Activated T-cell treated with anti-CD3 and anti-CD28 coated beads, Interleukin-2, amount 50 U/mL, for 4 hours (primary cell): Measurements from ENCODE around the gene YPEL4. TPM values are rescaled to one million over a fixed set of nuclear protein-coding genes. Genes with fewer than 3 reads are reported as not detected.
"Not testable (repeated sequence)": the region's sequence is repeated elsewhere in the genome, so short reads cannot be mapped to it uniquely, and the experiment has no call there.

Experiments
- ATAC-seq, 2 donors: fragments of 200-7000 bp; cut with Tn5 transposase; one replicate each; pipeline ENCODE4 v1.10.0; 2021
- DNase-seq: peaks from one replicate; pipeline ENCODE4 v3.0.0-alpha.2; 2020
- H3K27me3 Mint-ChIP-seq: one replicate; pipeline ENCODE4 v1.8.0; 2021; ENCODE audit warnings: low read depth, mixed read lengths
- H3K36me3 Mint-ChIP-seq: one replicate; pipeline ENCODE4 v1.8.0; 2022; ENCODE audit warnings: mixed read lengths; ENCODE audit not compliant: insufficient read depth
- H3K4me1 Mint-ChIP-seq: one replicate; pipeline ENCODE4 v1.8.0; 2021; ENCODE audit warnings: low read depth, mixed read lengths
- H3K4me3 Mint-ChIP-seq: one replicate; pipeline ENCODE4 v1.8.0; 2021; ENCODE audit warnings: mild to moderate bottlenecking, moderate library complexity, mixed read lengths
- H3K9me3 Mint-ChIP-seq: one replicate; pipeline ENCODE4 v1.8.0; 2021; ENCODE audit warnings: mixed read lengths
- total RNA-seq, 3 donors: library from RNA; stranded (reverse); gene quantifications; one replicate each; pipeline ENCODE4 v1.2.1, GENCODE V29; 2021

YPEL4 gene, protein sequence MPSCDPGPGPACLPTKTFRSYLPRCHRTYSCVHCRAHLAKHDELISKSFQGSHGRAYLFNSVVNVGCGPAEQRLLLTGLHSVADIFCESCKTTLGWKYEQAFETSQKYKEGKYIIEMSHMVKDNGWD
- under 1 TPM in 1 of 3 donors, not detected in 2; 0.05 TPM for total RNA-seq

DNA sequence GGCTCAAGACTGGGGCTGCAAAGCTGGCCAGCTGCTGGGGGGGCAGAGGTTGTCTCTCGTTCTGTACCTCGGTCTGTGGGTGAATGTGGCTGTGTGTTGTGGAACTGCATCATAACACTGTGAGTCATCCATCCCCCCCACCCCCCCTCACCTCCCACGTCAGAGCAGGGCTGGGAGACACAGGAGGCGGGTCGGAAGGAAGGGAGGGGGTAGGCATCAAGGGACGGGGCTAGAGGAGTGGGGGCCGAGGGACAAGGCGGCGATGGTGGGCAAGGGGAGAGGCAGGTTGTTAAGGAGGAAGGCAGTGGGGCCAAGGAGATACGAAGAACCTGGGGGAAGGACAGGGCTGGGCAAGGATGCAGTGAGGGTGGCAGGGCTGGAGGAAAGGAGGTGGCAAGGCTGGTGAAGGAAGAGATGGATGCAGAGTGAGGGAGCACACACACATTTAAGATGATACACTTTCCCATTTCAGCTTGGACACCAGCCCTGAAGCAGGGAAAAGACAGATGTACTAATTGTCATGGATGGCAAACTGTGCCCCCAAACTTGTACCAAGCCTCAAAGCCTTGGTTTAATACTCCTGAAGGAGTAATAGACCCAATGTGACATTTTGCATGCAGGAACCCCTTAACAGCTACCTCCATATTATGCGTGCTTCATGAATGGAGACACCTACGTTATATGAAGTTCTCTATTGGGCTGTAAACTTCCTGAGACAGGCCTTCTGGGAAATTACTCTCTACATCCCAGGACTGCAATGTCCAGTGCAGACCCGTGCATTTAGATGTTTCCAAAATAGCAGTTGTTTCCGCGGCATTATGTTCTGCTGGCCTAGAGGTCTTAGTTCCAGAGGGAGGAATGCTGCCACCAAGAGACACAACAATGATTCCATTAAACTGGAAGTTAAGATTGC lies at the start of gene YPEL4:
YPEL4 (minus strand) TSS at position 87 of the 913 bp plus-strand sequence. CDS start 2,805 bp downstream, outside the sequence.
- Mint-ChIP-seq H3K36me3 (no peaks in the 10 kb centered on the region), H3K4me1 (peaks cover 47% of the 10 kb centered on the region), H3K4me3 (peak within 1 kb of the TSS; percentile 79), H3K9me3 (no peaks in the 10 kb centered on the region), H3K27me3 (peaks cover 42% of the 10 kb centered on the region)
- peak; percentile 81 to 84 for ATAC-seq
- DNase-seq, result peak; percentile 59

DNA sequence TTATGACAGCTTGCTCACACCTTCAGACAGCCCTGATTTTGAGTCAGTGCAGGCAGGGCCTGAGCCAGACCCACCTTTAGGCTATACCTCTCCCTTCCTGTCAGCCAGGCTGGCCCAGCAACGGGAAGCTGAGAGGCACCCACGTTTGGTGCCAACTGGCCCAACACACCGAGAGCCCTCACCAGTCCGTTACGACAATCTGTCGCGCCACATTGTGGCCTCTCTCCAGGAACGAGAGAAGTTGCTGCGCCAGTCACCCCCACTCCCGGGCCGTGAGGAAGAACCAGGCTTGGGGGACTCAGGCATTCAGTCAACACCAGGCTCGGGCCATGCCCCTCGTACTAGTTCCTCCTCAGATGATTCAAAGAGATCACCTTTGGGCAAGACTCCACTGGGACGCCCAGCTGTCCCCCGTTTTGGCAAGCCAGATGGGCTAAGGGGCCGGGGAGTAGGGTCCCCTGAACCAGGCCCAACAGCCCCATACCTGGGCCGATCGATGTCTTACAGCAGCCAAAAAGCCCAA lies 49.2 kb upstream of the YPEL4 start:
- no peak for DNase-seq
- Mint-ChIP-seq H3K36me3 (peaks cover 40% of the 10 kb centered on the region), H3K9me3 (no peaks in the 10 kb centered on the region), H3K4me3 (no peak overlapping the region), H3K27me3 (no peaks in the 10 kb centered on the region), H3K4me1 (no peaks in the 10 kb centered on the region)
- ATAC-seq, result no peak

DNA sequence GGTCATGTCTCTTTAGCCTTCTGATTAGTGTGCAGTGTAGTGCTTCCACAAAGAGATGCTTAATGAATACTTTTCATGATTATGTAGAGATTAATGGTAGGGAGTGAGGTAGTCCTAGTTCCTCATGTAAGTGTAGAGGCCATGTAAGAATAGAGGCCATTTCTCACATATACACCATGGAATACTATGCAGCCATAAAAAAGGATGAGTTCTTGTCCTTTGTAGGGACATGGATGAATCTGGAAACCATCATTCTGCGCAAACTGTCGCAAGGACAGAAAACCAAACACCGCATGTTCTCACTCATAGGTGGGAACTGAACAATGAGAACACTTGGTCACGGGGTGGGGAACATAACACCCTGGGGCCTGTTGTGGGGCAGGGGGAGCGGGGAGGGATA lies 40.8 kb upstream of the YPEL4 start:
- DNase-seq, H3K4me3 Mint-ChIP-seq, ATAC-seq, H3K9me3 Mint-ChIP-seq, H3K4me1 Mint-ChIP-seq, H3K27me3 Mint-ChIP-seq: not testable (repeated sequence)
- peaks cover 27% of the 10 kb centered on the region for H3K36me3 Mint-ChIP-seq

DNA sequence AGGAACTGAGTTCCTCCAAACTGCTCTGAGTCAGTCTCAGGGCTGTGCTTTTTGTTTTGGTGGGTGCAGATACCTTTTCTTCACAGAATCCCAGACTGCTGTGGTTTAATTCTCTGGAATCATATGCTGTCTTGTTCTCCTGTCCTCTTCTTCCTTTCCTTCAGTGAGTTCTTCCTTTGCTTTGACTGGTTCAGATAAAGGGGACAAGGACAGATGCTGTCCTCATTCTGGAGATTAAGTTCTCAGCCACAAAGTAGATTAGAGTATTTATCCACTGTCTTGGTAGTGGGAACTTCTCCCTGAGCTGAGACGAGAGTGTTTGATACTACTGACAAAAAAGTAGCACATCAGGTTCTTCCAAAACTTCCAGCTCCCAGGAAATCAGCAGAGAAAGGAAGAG lies 31.5 kb upstream of the YPEL4 start:
- DNase-seq (no peak), ATAC-seq (no peak)
- peaks cover 38% of the 10 kb centered on the region for H3K36me3 Mint-ChIP-seq
- no peak overlapping the region for H3K4me3 Mint-ChIP-seq
- H3K4me1 Mint-ChIP-seq, result peaks cover 48% of the 10 kb centered on the region
- H3K27me3 Mint-ChIP-seq, result no peaks in the 10 kb centered on the region
- H3K9me3 Mint-ChIP-seq, result no peaks in the 10 kb centered on the region

DNA sequence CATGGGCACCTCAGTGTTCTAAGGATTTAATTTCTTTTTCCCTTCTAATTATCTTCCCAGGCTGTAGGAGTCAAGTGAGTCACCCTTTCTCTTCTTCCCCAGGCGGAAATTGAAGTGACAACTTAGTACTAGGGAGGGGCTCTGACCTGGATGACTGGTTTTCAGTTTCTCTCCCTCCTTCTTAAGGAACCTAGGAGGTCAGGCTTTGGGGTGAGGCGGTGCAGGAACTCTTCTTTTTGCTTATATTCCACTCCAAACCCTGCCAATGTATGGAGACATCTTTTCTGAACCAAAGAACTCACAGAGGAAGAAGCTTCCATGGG lies 30.8 kb upstream of the YPEL4 start:
- ATAC-seq, result peak; percentile 75 to 76
- Mint-ChIP-seq H3K27me3 (no peaks in the 10 kb centered on the region), H3K4me1 (peaks cover 55% of the 10 kb centered on the region), H3K4me3 (no peak overlapping the region), H3K36me3 (peaks cover 43% of the 10 kb centered on the region), H3K9me3 (no peaks in the 10 kb centered on the region)
- no peak for DNase-seq

DNA sequence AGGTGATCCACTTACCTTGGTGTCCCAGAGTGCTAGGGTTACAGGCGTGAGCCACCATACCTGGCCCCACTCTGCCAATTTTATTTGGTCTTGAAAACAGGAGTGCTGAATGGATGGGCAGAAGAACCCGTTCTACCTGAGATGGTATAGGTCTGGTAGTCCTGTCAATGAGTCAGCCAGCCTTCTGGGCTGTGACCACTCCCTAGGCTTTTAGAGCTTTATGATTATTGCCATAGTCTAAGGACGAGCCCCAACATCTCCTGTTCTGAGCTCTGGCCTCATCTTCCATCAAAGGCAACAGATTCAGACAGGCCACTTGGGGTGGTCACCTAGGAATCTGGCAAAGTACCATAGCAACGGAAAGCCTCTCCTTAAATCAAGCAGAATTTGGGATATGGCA lies 29.7 kb upstream of the YPEL4 start:
- Mint-ChIP-seq H3K4me1 (peaks cover 66% of the 10 kb centered on the region), H3K36me3 (peaks cover 49% of the 10 kb centered on the region), H3K27me3 (no peaks in the 10 kb centered on the region), H3K9me3 (no peaks in the 10 kb centered on the region), H3K4me3 (no peak overlapping the region)
- DNase-seq (no peak), ATAC-seq (no peak)

DNA sequence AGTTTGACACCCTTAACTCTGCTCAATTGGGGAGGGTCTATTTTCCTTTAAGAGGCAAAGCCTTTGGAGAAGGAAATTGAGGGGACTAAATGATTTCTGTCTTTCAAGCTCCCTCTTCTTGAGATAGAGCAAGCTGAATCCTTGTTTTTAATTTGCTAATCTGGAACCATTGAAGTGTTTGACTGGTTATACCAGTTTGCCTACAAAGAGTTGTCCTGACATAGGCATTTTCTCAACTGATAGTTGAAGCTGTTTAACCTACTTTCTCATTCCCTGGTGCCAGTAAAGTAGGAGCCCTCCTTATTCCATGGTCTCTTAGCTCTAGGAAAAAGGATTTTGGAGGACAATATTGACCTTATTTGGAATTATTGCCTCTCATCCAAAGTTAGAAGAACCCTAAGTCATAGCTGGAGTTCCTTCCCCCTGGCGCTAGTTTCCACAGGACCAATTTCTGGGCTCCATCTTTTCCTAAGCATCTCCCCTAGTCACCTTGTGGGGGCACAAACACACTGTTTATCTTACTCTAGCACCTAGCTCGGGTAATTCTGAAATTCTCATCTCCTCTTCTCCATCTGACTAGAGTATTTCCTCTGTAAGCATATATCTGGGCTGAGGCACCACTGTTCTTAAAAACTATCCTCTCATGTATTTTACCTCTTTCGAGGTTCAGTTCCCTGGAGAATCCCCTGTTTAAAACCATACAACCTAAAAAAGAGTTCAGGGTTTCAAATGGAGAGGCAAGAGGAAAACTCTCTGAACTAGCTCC lies 25.6 kb upstream of the YPEL4 start:
- no peak for ATAC-seq
- H3K36me3 Mint-ChIP-seq, result peaks cover 48% of the 10 kb centered on the region

DNA sequence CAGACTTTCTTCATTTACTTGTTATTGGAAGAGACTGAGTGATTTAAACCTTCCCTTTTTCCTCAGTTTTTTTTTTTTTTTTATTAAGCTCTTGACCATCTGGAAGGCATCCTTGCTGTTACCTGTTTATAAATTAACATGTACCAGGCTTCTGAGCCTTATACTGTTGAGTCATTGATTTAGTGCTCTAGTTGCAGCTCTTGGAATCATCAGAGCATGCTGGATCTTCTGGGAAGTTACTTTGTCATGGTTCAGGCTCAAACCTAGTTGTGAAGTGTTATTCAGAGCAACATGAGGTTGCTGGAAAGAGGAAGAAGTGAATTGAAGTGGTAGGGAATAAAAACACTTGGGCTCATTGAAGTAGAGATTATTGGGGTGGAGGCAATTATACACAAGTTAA lies 24.5 kb upstream of the YPEL4 start:
- DNase-seq (no peak), ATAC-seq (no peak)
- Mint-ChIP-seq H3K36me3 (peaks cover 46% of the 10 kb centered on the region), H3K4me3 (no peak overlapping the region), H3K4me1 (peaks cover 81% of the 10 kb centered on the region), H3K9me3 (no peaks in the 10 kb centered on the region), H3K27me3 (no peaks in the 10 kb centered on the region)

More for the DNA sequence above, 25.6 kb upstream of the YPEL4 start:
- no peak overlapping the region for H3K4me3 Mint-ChIP-seq
- H3K9me3 Mint-ChIP-seq, result no peaks in the 10 kb centered on the region
- H3K27me3 Mint-ChIP-seq, result no peaks in the 10 kb centered on the region
- H3K4me1 Mint-ChIP-seq, result peaks cover 80% of the 10 kb centered on the region
- DNase-seq, result no peak

DNA sequence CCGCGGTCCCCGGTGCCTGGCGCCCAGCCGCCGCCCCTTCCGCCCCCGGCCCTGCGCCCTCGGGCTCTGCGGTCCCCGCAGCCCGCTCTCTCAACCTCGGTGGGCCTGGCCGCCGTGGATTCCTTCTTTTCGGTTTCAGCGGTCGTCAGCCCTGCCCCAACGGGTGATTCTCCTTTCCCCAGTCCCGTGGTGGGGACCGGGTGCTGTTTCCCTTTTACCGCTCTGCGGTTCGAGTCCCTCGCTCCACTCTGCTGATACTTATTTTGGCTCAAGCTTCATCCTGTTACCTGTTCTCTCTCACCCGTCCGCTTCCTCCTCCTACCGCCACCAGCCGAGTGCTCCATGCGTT lies 18.7 kb upstream of the YPEL4 start:
- Mint-ChIP-seq H3K4me3 (peak overlapping the region; percentile 96), H3K36me3 (peaks cover 13% of the 10 kb centered on the region), H3K4me1 (peaks cover 52% of the 10 kb centered on the region), H3K27me3 (no peaks in the 10 kb centered on the region), H3K9me3 (no peaks in the 10 kb centered on the region)
- DNase-seq (peak; percentile 28), ATAC-seq (peak; percentile 7 to 13)

DNA sequence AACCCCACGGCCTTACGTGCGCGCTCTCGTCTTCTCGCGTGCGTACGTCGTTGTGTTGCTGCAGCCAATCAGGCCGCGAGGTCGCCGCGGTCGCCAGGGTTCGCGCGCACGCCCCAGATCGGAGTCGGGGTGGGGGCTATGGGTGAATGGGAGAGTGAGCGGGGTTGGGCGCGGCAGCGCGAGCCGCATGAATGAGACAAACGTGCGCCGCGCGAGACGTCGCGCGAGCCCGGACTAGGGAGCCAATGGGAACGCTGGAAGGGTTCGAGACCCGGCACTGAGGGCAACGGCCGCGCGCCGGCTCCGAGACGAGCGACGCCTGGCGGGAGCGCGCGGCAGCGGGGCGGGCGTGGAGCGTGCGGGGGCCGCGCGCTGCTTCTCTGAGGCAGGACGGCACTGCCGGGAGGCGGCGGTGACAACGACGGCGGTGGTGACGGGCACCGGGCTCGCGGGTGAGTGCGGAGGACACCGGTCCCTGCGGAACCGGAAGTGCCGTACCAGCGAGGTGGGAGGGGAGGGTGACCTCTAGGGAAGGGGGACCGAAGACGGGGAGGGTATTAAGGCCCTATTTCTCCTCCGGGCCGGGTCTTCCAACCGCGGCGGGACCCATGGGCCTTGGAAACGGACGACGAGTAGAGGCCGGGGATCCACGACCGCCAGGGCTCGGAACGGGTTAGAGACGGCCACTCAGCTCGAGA lies 18.2 kb upstream of the YPEL4 start, which contains the start of gene ZDHHC5:
ZDHHC5 (plus strand) TSS at position 379 of the 698 bp plus-strand sequence. CDS start 4,977 bp downstream, outside the sequence.
- ATAC-seq (peak; percentile 91 to 92), DNase-seq (peak; percentile 99)
- Mint-ChIP-seq H3K27me3 (no peaks in the 10 kb centered on the region), H3K4me1 (peaks cover 47% of the 10 kb centered on the region), H3K9me3 (no peaks in the 10 kb centered on the region), H3K4me3 (peak within 1 kb of the TSS; percentile 96), H3K36me3 (peaks cover 8% of the 10 kb centered on the region)

DNA sequence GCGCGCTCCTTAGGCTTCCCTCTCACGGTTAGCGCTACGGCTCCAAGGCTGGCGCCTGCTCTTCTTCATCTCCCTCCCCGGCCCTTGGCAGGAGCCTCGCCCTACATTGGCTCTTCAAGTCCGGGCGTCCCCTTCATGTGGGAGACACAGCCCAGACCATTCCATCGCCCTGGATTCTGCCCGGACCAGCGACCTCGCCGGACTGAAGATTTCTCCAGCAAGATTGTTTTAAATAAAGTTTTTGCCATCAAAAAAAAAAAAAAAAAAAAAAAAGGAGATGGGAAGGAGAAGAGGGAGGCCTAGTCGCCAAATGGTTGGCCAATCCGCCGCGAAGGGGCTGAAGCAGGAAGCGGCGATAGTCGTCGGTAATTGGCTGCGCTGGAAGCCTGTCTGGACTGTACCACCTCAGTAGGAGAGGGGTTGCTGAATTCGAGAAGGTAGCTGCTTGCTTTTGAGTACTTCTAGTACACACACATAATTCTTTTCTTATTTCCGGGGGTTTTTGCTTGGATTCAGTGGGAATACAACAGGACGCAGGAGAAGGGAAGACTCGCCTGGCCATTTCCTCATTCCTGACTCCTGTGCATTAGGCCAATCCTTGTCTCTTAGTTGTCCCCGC lies 17.5 kb upstream of the YPEL4 start:
- H3K4me1 Mint-ChIP-seq, result peaks cover 40% of the 10 kb centered on the region
- ATAC-seq, result peak; percentile 69 to 70

DNA sequence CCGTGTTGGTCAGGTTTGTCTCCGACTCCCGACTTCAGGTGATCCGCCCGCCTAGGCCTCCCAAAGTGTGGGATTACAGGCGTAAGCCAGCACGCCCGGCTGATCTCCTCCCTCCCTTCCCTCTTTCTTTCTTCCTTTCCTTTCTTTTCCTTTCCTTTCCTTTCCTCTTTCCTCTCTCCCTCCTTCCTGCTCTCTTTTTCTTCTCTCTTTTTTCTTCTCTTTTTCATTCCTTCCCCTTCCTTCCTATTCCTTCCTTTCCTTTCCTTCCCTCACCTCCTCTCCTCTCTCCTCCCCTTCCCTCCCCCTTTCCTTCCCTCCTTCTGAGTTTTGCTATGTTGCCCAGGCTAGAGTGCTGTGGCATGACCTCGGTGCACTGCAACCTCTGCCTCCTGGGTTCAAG lies 14.3 kb upstream of the YPEL4 start:
- H3K9me3 Mint-ChIP-seq, result no peaks in the 10 kb centered on the region
- peaks cover 28% of the 10 kb centered on the region for H3K36me3 Mint-ChIP-seq
- H3K4me1 Mint-ChIP-seq, result peaks cover 19% of the 10 kb centered on the region
- ATAC-seq, result no peak
- no peak overlapping the region for H3K4me3 Mint-ChIP-seq
- DNase-seq, result no peak
- no peaks in the 10 kb centered on the region for H3K27me3 Mint-ChIP-seq

More for the DNA sequence above, 17.5 kb upstream of the YPEL4 start:
- peak; percentile 89 for DNase-seq
- Mint-ChIP-seq H3K4me3 (peak overlapping the region; percentile 96), H3K9me3 (no peaks in the 10 kb centered on the region), H3K36me3 (peaks cover 10% of the 10 kb centered on the region), H3K27me3 (no peaks in the 10 kb centered on the region)

DNA sequence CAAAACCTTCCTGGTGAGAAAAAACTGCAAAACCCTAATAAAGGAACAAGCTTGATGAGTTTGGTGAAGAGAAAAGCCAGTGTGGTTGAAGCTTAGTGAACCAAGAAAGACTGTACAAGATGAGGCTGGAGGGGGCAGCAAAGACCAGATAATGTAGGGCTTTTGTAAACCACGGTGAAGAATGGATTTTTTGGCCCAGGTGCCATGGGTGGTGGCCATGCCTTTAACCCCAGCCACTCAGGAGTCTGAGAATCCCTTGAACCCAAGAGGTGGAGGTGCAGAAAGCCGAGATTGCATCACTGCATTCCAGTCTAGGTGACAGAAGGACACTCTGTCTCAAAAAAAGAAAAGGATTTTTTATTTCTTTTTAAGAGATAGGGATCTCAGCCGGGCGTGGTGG lies 13.2 kb upstream of the YPEL4 start:
- Mint-ChIP-seq H3K4me1 (peaks cover 23% of the 10 kb centered on the region), H3K9me3 (no peaks in the 10 kb centered on the region), H3K27me3 (no peaks in the 10 kb centered on the region), H3K4me3 (no peak overlapping the region), H3K36me3 (peaks cover 30% of the 10 kb centered on the region)
- ATAC-seq (no peak), DNase-seq (no peak)
